ENCODE measurements around the gene KAZN. TPM values are rescaled to one million over a fixed set of nuclear protein-coding genes. Genes with fewer than 3 reads are reported as not detected.

Gene KAZN
- total RNA-seq, 1 experiment from 2014 or later: 0.38 TPM

DNA sequence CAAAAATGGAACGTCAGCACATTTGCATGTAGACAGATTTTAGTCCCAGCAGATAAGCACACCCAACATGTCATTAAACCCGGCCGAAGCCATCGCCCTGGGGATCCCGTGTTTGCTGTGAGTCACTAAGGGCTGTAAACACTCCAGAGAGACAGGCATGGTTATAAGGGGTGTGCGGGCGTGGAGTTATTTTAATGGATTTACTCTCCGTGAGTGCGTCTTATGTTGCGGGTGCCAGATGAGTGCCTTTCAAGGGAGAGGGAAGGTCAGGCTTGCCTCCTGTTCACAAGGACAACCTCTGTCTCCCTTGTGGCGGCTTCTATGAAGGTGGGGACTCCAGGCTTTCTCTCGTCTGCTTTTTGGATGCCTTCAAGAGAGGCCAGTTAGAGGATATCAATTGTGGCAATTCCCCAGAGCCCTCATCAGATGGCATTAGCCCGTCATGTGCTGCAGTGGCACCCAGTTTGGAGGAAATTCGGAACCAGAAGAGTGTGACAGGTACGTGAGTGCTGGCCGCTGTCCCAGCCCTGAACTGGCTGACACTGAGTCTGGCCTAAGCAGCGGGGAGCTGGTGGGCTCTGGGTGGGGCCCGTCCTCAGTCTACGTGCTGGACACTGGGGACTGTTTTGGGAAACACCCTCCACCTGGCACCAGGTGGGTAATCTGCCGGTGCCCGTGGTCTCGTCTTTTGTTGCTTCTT is 331.2 kb downstream of the KAZN start:
- DNase-seq (ENCODE audit: low spot score): peak; percentile 34

GRCh38 chr1:14930247-14930965 is 331.9 kb downstream of the KAZN start:
- no peak for DNase-seq (ENCODE audit: low spot score)

GRCh38 chr1:14932034-14932638 is 333.7 kb downstream of the KAZN start:
- DNase-seq (ENCODE audit: low spot score): no peak

GRCh38 chr1:14934867-14935266 is 336.4 kb downstream of the KAZN start:
- DNase-seq (ENCODE audit: low spot score): no peak

GRCh38 chr1:14936815-14937214 is 338.3 kb downstream of the KAZN start:
- no peak for DNase-seq (ENCODE audit: low spot score)

DNA sequence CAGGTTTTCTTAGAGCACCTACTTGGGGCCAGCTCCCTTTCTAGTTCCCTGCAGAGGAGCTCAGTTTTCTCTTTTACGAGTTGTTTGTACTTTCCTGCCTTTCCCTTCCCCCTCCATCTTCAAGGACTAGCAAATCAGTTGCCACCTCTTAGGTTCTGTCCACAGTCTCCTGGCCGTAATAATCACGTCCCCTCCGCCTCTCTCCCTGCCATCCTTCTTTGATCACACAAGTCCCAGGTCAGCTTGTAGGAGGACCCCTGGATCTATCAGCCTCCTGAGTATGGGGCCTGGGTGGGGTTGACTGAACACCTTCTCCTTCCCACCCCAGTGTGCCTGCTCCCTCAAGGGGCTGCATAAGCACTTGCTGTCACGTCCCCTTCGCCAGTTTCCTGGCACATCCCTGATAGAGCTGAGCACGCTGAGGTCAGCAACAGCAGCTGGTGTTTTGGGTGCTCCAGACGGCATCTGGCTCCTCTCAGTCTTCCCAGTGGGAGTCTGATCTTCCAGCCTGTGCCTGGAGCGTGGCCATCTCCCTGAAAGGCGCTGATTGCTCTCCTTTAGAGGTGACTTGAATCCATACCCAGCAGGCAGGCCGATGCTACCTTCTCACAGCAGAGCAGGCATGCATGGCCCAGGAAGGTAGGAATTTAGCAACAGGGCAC is 338.9 kb downstream of the KAZN start:
- no peak for DNase-seq (ENCODE audit: low spot score)

GRCh38 chr1:14939527-14940284 is 341.2 kb downstream of the KAZN start:
- DNase-seq (ENCODE audit: low spot score): no peak

- no peak for DNase-seq (ENCODE audit: low spot score)
Measured at GRCh38 chr1:14940285-14940870, 341.9 kb downstream of the KAZN start.

GRCh38 chr1:14941864-14942263 is 343.4 kb downstream of the KAZN start:
- no peak for DNase-seq (ENCODE audit: low spot score)

DNA sequence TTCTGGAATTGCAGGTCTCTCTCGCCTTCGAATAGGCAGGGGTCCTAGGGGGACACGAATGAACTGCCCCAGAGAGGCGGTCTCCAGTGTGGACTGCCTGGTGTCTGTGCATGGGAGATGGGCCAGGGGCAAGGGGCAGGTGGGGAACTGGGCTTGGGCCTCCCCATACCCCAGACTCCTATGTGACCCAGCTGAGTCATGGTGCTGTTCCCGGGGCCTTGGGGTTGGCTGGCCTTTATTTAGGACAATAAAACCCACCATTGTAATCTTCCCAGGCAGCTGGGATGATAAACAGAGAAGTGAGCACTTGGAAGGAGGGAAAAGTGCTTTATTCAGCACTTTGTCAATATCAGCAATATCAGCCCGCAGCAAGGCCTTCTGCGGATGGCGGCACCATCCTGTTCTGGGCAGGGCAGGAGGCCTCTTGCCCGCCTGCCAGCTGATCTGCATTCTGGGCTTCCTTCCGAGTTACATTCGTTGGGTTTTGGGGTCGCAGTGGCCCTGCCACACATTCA is 346.0 kb downstream of the KAZN start:
- DNase-seq (ENCODE audit: low spot score): no peak

GRCh38 chr1:14945132-14946010 is 346.9 kb downstream of the KAZN start:
- no peak for DNase-seq (ENCODE audit: low spot score)

DNA sequence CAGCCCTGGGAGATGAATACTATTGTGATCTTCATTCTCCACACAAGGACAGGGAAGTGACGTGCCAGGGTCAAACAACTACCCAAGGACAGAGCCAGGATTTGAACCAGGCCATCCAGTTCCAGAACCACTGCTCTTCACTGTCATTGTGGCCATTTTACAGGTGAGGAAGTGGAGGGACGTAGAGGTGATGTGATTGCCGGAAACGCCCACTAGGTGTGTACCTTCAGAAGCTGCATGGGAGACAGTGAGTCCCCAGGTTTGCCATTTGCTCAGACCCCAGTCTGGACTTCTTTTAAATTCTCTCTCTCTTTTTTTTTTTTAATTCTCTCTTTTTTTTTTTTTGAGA is 347.5 kb downstream of the KAZN start:
- DNase-seq (ENCODE audit: low spot score): no peak

GRCh38 chr1:14946684-14947238 is 348.3 kb downstream of the KAZN start:
- DNase-seq (ENCODE audit: low spot score): peak; percentile 48

DNA sequence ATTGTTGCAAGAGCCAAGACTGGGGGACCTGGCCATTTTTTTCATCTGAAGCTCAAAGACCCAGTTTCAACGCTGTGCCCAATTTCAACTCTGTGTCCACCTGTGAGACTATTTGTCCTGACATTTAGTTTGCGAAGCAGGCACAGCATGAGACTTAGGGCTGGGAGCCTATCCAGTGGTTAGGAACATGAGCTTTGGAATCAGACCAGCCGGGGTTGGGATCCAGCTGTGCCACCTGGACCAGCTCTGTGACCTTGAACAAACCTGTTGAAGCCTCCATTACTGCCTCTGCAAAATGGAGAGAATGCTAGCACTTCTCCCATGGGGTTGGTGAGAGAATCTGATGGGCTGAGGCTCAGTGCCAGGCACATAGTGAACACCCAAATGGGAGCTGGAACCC is 348.9 kb downstream of the KAZN start:
- no peak for DNase-seq (ENCODE audit: low spot score)

DNA sequence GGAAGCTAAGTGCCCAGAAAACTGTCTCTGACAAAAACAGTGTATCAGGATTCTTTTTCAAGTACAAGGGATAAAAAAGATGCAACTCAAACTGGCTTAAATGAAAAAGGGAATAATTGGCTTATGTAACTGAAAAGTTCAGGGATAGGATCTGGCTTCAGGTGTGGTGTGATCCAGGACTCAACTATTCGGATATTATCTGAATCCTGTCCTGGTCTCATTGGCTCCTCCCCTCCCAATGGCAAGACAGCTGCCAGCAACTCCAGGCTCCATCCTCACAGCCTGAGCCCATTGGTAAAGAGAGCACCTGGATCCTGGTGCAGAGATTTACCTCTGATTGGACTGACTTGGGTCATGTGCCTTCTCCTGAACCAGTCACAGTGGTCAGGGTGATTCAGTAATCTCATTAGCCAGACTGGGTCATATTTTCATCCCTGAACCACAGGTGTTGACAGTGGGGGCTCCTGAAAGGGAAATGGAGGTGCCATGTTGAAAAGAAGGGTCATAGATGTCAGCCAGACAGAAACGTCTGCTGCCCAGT is 349.7 kb downstream of the KAZN start:
- DNase-seq (ENCODE audit: low spot score): no peak

DNA sequence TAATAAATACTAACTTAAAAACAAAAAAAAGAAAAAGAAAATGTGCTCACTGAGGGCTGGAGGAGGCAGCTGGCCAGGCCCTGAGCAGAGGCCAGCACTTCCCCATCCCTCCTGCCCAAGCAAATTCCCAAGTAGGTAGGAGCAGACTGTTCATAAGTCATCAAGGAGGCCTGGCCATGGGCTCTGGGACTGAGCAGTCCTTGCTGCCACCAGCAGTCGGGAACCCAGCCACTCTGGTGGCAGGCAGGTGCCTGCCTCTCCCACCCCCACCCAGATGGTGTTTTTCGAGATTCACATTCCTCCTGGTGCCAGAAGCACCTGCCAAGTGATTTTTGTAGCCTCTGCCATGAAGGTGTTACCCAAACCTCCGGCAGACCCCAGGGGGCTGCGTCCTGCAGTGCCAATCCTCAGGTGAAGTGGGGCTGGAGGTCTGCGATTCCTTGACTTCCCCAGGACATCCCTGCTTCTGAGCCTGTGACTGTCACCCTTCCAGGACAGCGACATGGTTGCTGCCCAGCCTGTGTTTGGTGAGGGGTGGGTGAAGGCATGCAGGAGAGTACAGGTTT is 350.9 kb downstream of the KAZN start:
- no peak for DNase-seq (ENCODE audit: low spot score)

GRCh38 chr1:14949836-14950713 is 351.6 kb downstream of the KAZN start:
- no peak for DNase-seq (ENCODE audit: low spot score)

DNA sequence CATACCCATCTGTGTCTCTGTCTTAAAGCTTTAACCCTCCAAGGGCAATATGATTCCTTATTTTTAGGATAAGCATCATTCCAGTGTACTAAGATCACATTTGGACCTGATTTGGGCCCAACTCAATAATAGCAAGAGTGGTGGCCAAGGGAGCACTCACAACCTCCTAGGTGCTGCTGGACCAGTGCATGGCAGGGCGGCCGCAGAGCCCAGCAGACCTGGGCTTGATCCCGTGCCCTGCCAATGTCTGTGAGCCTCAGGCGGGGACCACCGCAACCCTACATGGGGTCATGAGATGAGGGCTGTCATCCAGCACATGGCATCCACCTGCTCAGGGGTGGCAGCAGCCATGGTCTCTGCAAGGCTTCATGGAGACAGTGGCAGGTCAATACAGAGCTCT is 353.3 kb downstream of the KAZN start:
- DNase-seq (ENCODE audit: low spot score): no peak
